Peyer's patch (tissue), 4 donors: ENCODE results near the gene DDX19B.
"Not testable (repeated sequence)": the region's sequence is repeated elsewhere in the genome, so short reads cannot be mapped to it uniquely, and the experiment has no call there.

Experiments
- CTCF ChIP-seq, 6 experiments: fragments of 450-650 bp in 4 of 6; fragments of 200-600 bp in 2 of 6; sonication (generic) in 1 of 6; IDR thresholded peaks; one replicate each; pipeline ENCODE4 v1.5.1; 2017 to 2019; ENCODE audit warnings: antibody characterized with exemption in 6 of 6, mild to moderate bottlenecking in 3 of 6, moderate library complexity in 1 of 6
- POLR2A ChIP-seq, 2 donors: fragments of 450-650 bp; IDR thresholded peaks; one replicate each; pipeline ENCODE4 v1.5.1; 2017; ENCODE audit warnings: antibody characterized with exemption in 2 of 2, mild to moderate bottlenecking in 2 of 2, moderate library complexity in 2 of 2

- not testable (repeated sequence) for TF ChIP-seq CTCF, POLR2A (IDR thresholded peaks at IDR 0.05)
Observed at GRCh38 chr16:70267922-70268321, 31.1 kb upstream of the DDX19B start.
